Astrocyte (in vitro differentiated cells and primary cell): ENCODE results near the gene PNPLA7.

Source experiments
- EZH2 ChIP-seq: IDR thresholded peaks from 2 replicates; pipeline ENCODE4 v1.6.1; 2012; ENCODE audit warnings: mild to moderate bottlenecking, low read length, inconsistent platforms; ENCODE audit not compliant: insufficient read depth
- TF ChIP-seq, protein P1 (sequence below): IDR thresholded peaks from 2 replicates; pipeline ENCODE4 v1.5.1; 2011; ENCODE audit warnings: low read depth, mild to moderate bottlenecking, inconsistent platforms, low read length, moderate library complexity; ENCODE audit not compliant: insufficient read depth

GRCh38 chr9:137524981-137525317 is 25.3 kb downstream of the PNPLA7 start:
- TF ChIP-seq, protein P1, sequence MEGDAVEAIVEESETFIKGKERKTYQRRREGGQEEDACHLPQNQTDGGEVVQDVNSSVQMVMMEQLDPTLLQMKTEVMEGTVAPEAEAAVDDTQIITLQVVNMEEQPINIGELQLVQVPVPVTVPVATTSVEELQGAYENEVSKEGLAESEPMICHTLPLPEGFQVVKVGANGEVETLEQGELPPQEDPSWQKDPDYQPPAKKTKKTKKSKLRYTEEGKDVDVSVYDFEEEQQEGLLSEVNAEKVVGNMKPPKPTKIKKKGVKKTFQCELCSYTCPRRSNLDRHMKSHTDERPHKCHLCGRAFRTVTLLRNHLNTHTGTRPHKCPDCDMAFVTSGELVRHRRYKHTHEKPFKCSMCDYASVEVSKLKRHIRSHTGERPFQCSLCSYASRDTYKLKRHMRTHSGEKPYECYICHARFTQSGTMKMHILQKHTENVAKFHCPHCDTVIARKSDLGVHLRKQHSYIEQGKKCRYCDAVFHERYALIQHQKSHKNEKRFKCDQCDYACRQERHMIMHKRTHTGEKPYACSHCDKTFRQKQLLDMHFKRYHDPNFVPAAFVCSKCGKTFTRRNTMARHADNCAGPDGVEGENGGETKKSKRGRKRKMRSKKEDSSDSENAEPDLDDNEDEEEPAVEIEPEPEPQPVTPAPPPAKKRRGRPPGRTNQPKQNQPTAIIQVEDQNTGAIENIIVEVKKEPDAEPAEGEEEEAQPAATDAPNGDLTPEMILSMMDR, result no peak
- TF ChIP-seq EZH2, result no peak
